Measurements from ENCODE around the gene PRRC2B.
A peak's percentile ranks its signal among the peaks of the same experiment; 100 is the strongest.
"Not testable (repeated sequence)": the region's sequence is repeated elsewhere in the genome, so short reads cannot be mapped to it uniquely, and the experiment has no call there.

PRRC2B gene

GRCh38 chr9:131393622-131394463 is at the start of gene PRRC2B:
TSS of gene PRRC2B (plus strand) at chr9:131394086. CDS start at chr9:131430145, 36,059 bp downstream.
- peak; percentile 23 for TF ChIP-seq CTCF (IDR thresholded peaks at IDR 0.05; ENCODE audit: low read depth, low read length)
- peak; percentile 41 for DNase-seq (ENCODE audit: extremely low read depth, low read depth)

- DNase-seq (ENCODE audit: extremely low read depth, low read depth): not testable (repeated sequence)
Observed at GRCh38 chr9:131344931-131345535, 48.9 kb upstream of the PRRC2B start.

- TF ChIP-seq CTCF (IDR thresholded peaks at IDR 0.05; ENCODE audit: low read depth, low read length): no peak
- no peak for DNase-seq (ENCODE audit: extremely low read depth, low read depth)
Observed at GRCh38 chr9:131346559-131346958, 47.3 kb upstream of the PRRC2B start.

GRCh38 chr9:131347376-131348020 is 46.4 kb upstream of the PRRC2B start:
- TF ChIP-seq CTCF (IDR thresholded peaks at IDR 0.05; ENCODE audit: low read depth, low read length): no peak

GRCh38 chr9:131348631-131349521 is 45.0 kb upstream of the PRRC2B start:
- TF ChIP-seq CTCF (IDR thresholded peaks at IDR 0.05; ENCODE audit: low read depth, low read length): no peak; the same call in none of the 2 replicates
- DNase-seq (ENCODE audit: extremely low read depth, low read depth): no peak

More at GRCh38 chr9:131347376-131348020, 46.4 kb upstream of the PRRC2B start:
- no peak for DNase-seq (ENCODE audit: extremely low read depth, low read depth)

GRCh38 chr9:131349522-131349880 is 44.4 kb upstream of the PRRC2B start:
- no peak for DNase-seq (ENCODE audit: extremely low read depth, low read depth)
- no peak for TF ChIP-seq CTCF (IDR thresholded peaks at IDR 0.05; ENCODE audit: low read depth, low read length)

- peak; percentile 93 for TF ChIP-seq CTCF (IDR thresholded peaks at IDR 0.05; ENCODE audit: low read depth, low read length)
- peak; percentile 65 for DNase-seq (ENCODE audit: extremely low read depth, low read depth)
Observed at GRCh38 chr9:131349881-131350563, 43.9 kb upstream of the PRRC2B start.

- DNase-seq (ENCODE audit: extremely low read depth, low read depth): not testable (repeated sequence)
Observed at GRCh38 chr9:131356479-131356878, 37.4 kb upstream of the PRRC2B start.
